GM12878 (cell line): ENCODE data around the gene CSNK1A1. TPM values are rescaled to one million over a fixed set of nuclear protein-coding genes. Genes with fewer than 3 reads are reported as not detected.
A peak's percentile ranks its signal among the peaks of the same experiment; 100 is the strongest.

Experiments used
- ATAC-seq: fragments of 200-7000 bp; cut with Tn5 transposase; 3 replicates; pipeline ENCODE4 v1.9.1; 2020; ENCODE audit warnings: mild to moderate bottlenecking, moderate library complexity
- BruUV-seq: library from RNA; stranded (reverse); fragments of 400-500 nt; replicated peaks from 2 replicates; lab custom pipeline; 2021; lab: Mats Ljungman, UMichigan
- CTCF ChIA-PET: fragments of 300-600 bp; sonication (Branson Sonifier 250); formaldehyde crosslinking; extraction: SDS; loops from one replicate; lab custom pipeline; 2021; ENCODE audit warnings: inconsistent platforms; lab: Yijun Ruan, JAX
- POLR2A ChIA-PET: fragments of 350-600 bp; formaldehyde crosslinking; extraction: SDS; loops from one replicate; lab custom pipeline; 2021; ENCODE audit warnings: inconsistent platforms; lab: Charles Lee
- RAD21 ChIA-PET: fragments of 300-600 bp; sonication (Branson Sonifier 250); formaldehyde crosslinking; loops from one replicate; lab custom pipeline; 2023; ENCODE audit warnings: antibody characterized with exemption; ENCODE audit not compliant: unreplicated experiment; lab: Charles Lee
- SMC1A ChIA-PET: fragments of 300-600 bp; sonication (Branson Sonifier 250); formaldehyde crosslinking; loops from one replicate; lab custom pipeline; 2023; ENCODE audit not compliant: unreplicated experiment, uncharacterized antibody; lab: Charles Lee
- DNase-seq: peaks from one replicate; pipeline ENCODE4 v3.0.0-alpha.2; 2011; ENCODE audit warnings: low read depth, low spot score
- FAIRE-seq: peaks from 3 replicates; lab custom pipeline; 2011; peaks lifted over from hg19 to GRCh38; lab: Jason Lieb, UNC
- H2AFZ ChIP-seq: 2 replicates; pipeline ENCODE4 v1.6.0; 2011; ENCODE audit warnings: low read depth, low read length, control low read depth; ENCODE audit not compliant: control insufficient read depth
- H3K27ac ChIP-seq: 2 replicates; pipeline ENCODE4 v1.5.1; 2011; ENCODE audit warnings: control low read depth; ENCODE audit not compliant: control insufficient read depth, insufficient read depth
- H3K27me3 ChIP-seq, 2 experiments: replicated peaks in 1 of 2; 2 replicates each; pipeline versions ENCODE4 v1.6.0 to v1.6.1; 2011; ENCODE audit warnings: low read length in 1 of 2; ENCODE audit not compliant: control insufficient read depth in 2 of 2, insufficient read depth in 2 of 2
- H3K36me3 ChIP-seq, 2 experiments: 2 replicates each; pipeline ENCODE4 v1.5.1; 2011; ENCODE audit warnings: low read length in 1 of 2; ENCODE audit not compliant: control insufficient read depth in 2 of 2, insufficient read depth in 2 of 2
- H3K4me1 ChIP-seq: 2 replicates; pipeline ENCODE4 v1.6.1; 2011; ENCODE audit warnings: mild to moderate bottlenecking, low read length, moderate library complexity, mixed read lengths; ENCODE audit not compliant: control insufficient read depth, insufficient read depth
- H3K4me2 ChIP-seq: 2 replicates; pipeline ENCODE4 v1.6.0; 2011; ENCODE audit warnings: control low read depth; ENCODE audit not compliant: control insufficient read depth, insufficient read depth
- H3K4me3 ChIP-seq: fragments of 200-600 bp; sonication (generic); 2 replicates; pipeline ENCODE4 v1.5.1; 2016
- H3K79me2 ChIP-seq: 2 replicates; pipeline ENCODE4 v1.6.0; 2011; ENCODE audit warnings: low read length; ENCODE audit not compliant: control insufficient read depth, insufficient read depth
- H3K9ac ChIP-seq: 2 replicates; pipeline ENCODE4 v1.8.0; 2011; ENCODE audit warnings: low read length, control low read depth, mixed read lengths; ENCODE audit not compliant: control insufficient read depth, insufficient read depth
- H3K9me3 ChIP-seq: replicated peaks from 3 replicates; pipeline ENCODE4 v1.5.1; 2011; ENCODE audit warnings: mild to moderate bottlenecking, low read length; ENCODE audit not compliant: control insufficient read depth, insufficient read depth
- H4K20me1 ChIP-seq: 2 replicates; pipeline ENCODE4 v1.6.0; 2011; ENCODE audit not compliant: control insufficient read depth, insufficient read depth
- ASH2L ChIP-seq: fragments of 300-600, 200-600 bp; sonication (generic); IDR thresholded peaks from 2 replicates; pipeline ENCODE4 v1.6.1; 2017; ENCODE audit warnings: low read depth, mild to moderate bottlenecking, borderline replicate concordance
- BACH1 ChIP-seq: fragments of 450-650 bp; IDR thresholded peaks from 2 replicates; pipeline ENCODE4 v1.6.1; 2017; ENCODE audit warnings: mild to moderate bottlenecking, borderline replicate concordance
- CBX3 ChIP-seq: fragments of 200-600 bp; sonication (generic); IDR thresholded peaks from 2 replicates; pipeline ENCODE4 v1.6.1; 2016; ENCODE audit warnings: low read depth, borderline replicate concordance
- CEBPB ChIP-seq, 2 experiments: fragments of 150-350 bp in 1 of 2; IDR thresholded peaks; 2 replicates each; pipeline ENCODE4 v1.6.1; 2012 to 2014; ENCODE audit warnings: low read depth in 2 of 2, low read length in 2 of 2, borderline replicate concordance in 1 of 2, inconsistent platforms in 1 of 2
- CHD1 ChIP-seq: IDR thresholded peaks from 2 replicates; pipeline ENCODE4 v1.6.1; 2012; ENCODE audit warnings: low read depth, low read length, improper control_type of control experiment
- CHD4 ChIP-seq: fragments of 200-600 bp; sonication (generic); IDR thresholded peaks from 2 replicates; pipeline ENCODE4 v1.6.1; 2016; ENCODE audit warnings: mild to moderate bottlenecking
- KDM1A ChIP-seq: fragments of 200-600 bp; sonication (generic); IDR thresholded peaks from 2 replicates; pipeline ENCODE4 v1.6.1; 2016; ENCODE audit warnings: borderline replicate concordance
- MEF2B ChIP-seq: fragments of 450-650 bp; IDR thresholded peaks from 2 replicates; pipeline ENCODE4 v1.6.1; 2018; ENCODE audit warnings: mild to moderate bottlenecking, moderate library complexity; ENCODE audit not compliant: partially characterized antibody, poor library complexity, severe bottlenecking
- MLLT1 ChIP-seq: fragments of 450-650 bp; IDR thresholded peaks from 2 replicates; pipeline ENCODE4 v1.6.1; 2016; ENCODE audit warnings: mild to moderate bottlenecking
- NKRF ChIP-seq: fragments of 450-650 bp; conservative IDR thresholded peaks from 2 replicates; pipeline ENCODE4 v1.6.1; 2017; ENCODE audit warnings: mild to moderate bottlenecking, moderate library complexity
- NR2C1 ChIP-seq: fragments of 450-650 bp; IDR thresholded peaks from 2 replicates; pipeline ENCODE4 v1.6.1; 2017; ENCODE audit warnings: antibody characterized with exemption, mild to moderate bottlenecking, moderate library complexity
- POLR2AphosphoS2 ChIP-seq: IDR thresholded peaks from 2 replicates; pipeline ENCODE4 v1.6.1; 2011; ENCODE audit warnings: low read depth, mild to moderate bottlenecking, low read length, improper control_type of control experiment, moderate library complexity
- RELA ChIP-seq: fragments of 450-650 bp; IDR thresholded peaks from 2 replicates; pipeline ENCODE4 v1.8.0; 2014; ENCODE audit warnings: borderline replicate concordance; ENCODE audit not compliant: partially characterized antibody
- SMARCA5 ChIP-seq: fragments of 450-650 bp; IDR thresholded peaks from 2 replicates; pipeline ENCODE4 v1.6.1; 2017; ENCODE audit warnings: mild to moderate bottlenecking
- SP1 ChIP-seq: IDR thresholded peaks from one replicate; pipeline ENCODE4 v1.6.1; 2011; ENCODE audit warnings: low read depth, low read length
- TCF12 ChIP-seq: IDR thresholded peaks from 2 replicates; pipeline ENCODE4 v1.6.1; 2011; ENCODE audit warnings: low read depth, mild to moderate bottlenecking, low read length
- WRNIP1 ChIP-seq: IDR thresholded peaks from 2 replicates; pipeline ENCODE4 v1.6.1; 2011; ENCODE audit warnings: low read depth, low read length, improper control_type of control experiment, borderline replicate concordance
- ZNF207 ChIP-seq: fragments of 450-650 bp; IDR thresholded peaks from 2 replicates; pipeline ENCODE4 v1.6.1; 2014; ENCODE audit warnings: antibody characterized with exemption, mild to moderate bottlenecking, borderline replicate concordance
- WGBS: methylation state at CpG from one replicate; pipeline ENCODE4 v1.1.6; 2016; ENCODE audit warnings: low lambda C conversion rate; ENCODE audit not compliant: insufficient replicate concordance, insufficient coverage; ENCODE audit errors: missing lambda C conversion rate; 5-methylcytosine and 5-hydroxymethylcytosine counted together
- in situ Hi-C: fragments of 300-500 bp; cut with MboI; formaldehyde crosslinking; loops from 9 replicates; pipeline ENCODE4 v1.14.3; 2018; ENCODE audit warnings: mixed read lengths
- intact Hi-C: fragments of 100-400 bp; cut with micrococcal nuclease; formaldehyde crosslinking; loops from one replicate; pipeline ENCODE4 v1.14.2; 2022; ENCODE audit not compliant: unreplicated experiment
- polyA plus RNA-seq, 11 experiments: library from polyadenylated mRNA; depleted of rRNA in 4 of 11; unstranded in 6 of 11; stranded (reverse) in 5 of 11; fragments of >200 nt; fragmentation: Nextera tagmentation in 4 of 11; fragmentation: Illumina TruSeq in 1 of 11; extraction: Ambion mirVana in 4 of 11; extraction: Trizol in 1 of 11; gene quantifications; 1 replicate in 1 of 11; 2 replicates in 10 of 11; pipeline versions ENCODE4 v1.2.1 to v1.2.3, GENCODE V29; 2011 to 2016; ENCODE audit warnings: inconsistent platforms in 2 of 11, missing spikeins in 2 of 11, low read depth in 1 of 11
- total RNA-seq, 4 experiments: library from RNA; depleted of rRNA in 3 of 4; stranded (reverse); fragments of >200 nt in 3 of 4; fragmentation: Illumina TruSeq in 1 of 4; extraction: Trizol in 1 of 4; gene quantifications; 2 replicates each; pipeline versions ENCODE4 v1.2.1 to v1.2.3, GENCODE V29; 2013 to 2021
- TF ChIP-seq, protein P1 (sequence below): fragments of 450-650 bp; IDR thresholded peaks from 2 replicates; pipeline ENCODE4 v1.6.1; 2017; ENCODE audit warnings: borderline replicate concordance

CSNK1A1 gene
- total and polyA plus RNA-seq, 10 of the 15 experiments (the other 5 are each of a cell fraction or from before 2014, with no cell fraction given): 53.3 to 155 (median 133) TPM

GRCh38 chr5:149550594-149551226 is 529 bp downstream of the CSNK1A1 start:
- H3K4me3 ChIP-seq: peak overlapping the region; percentile 82
- H3K27ac ChIP-seq: peak overlapping the region; percentile 100
- no TSS peak for BruUV-seq
- peak; percentile 29 for ATAC-seq
- in situ Hi-C loops (loop anchor here (5.0 kb wide), 1 partner anchor 178 kb away; no protein-coding TSS in a partner anchor), intact Hi-C loops (loop anchor here (1.0 to 2.0 kb wide), 2 partner anchors 68 to 206 kb away; partner anchors contain the start of gene GRPEL2)
- H3K9me3 ChIP-seq: no peaks in the 10 kb centered on the region
- DNase-seq: no peak
- H3K79me2 ChIP-seq: peaks cover 62% of the 10 kb centered on the region
- no peaks in the 10 kb centered on the region for H3K27me3 ChIP-seq
- H3K9ac ChIP-seq: peak overlapping the region; percentile 100
- peak overlapping the region; percentile 78 for H2AFZ ChIP-seq
- H4K20me1 ChIP-seq: no peaks in the 10 kb centered on the region
- ChIA-PET SMC1A (interaction anchor here (1.0 to 2.2 kb wide), 15 partner anchors 9 to 450 kb away, joined by 3 to 11 read pairs (median 5); partner anchors contain the start of genes HMGXB3 and TIGD6), POLR2A (interaction anchor here (0.6 to 3.5 kb wide), 15 partner anchors 11 to 291 kb away, joined by 3 to 22 read pairs (median 3); partner anchors contain the start of genes GRPEL2 and PCYOX1L), RAD21 (interaction anchor here (0.8 to 2.1 kb wide), 13 partner anchors 9 to 206 kb away, joined by 3 to 20 read pairs (median 4); partner anchors contain the start of genes GRPEL2 and IL17B), CTCF (interaction anchor here (0.6 to 5.4 kb wide), 14 partner anchors 8 to 204 kb away, joined by 3 to 39 read pairs (median 5); no protein-coding TSS in a partner anchor)
- no peaks in the 10 kb centered on the region; the same call in 1 of the 2 replicates for H3K4me1 ChIP-seq
- H3K4me2 ChIP-seq: peak overlapping the region; percentile 26
- peaks cover under 1 to 5% of the 10 kb centered on the region in 2 experiments; a peak in 2 of 4 replicates for H3K36me3 ChIP-seq
- 1% methylated on average over 40 of the region's 40 CpGs for whole genome bisulfite sequencing
- no peak for FAIRE-seq
- TF ChIP-seq MLLT1 (peak; percentile 58), ASH2L (peak; percentile 14; the same call in 1 of the 2 replicates), NR2C1 (no peak), MEF2B (no peak), POLR2AphosphoS2 (0 out of 2 replicates have a peak, but pooled peaks have one; percentile 5), WRNIP1 (peak; percentile 89; the same call in 1 of the 2 replicates), CHD4 (no peak), CBX3 (no peak), SP1 (no peak), BACH1 (no peak), NKRF (0 out of 2 replicates have a peak, but pooled peaks have one; percentile 20), CHD1 (peak; percentile 80; the same call in 1 of the 2 replicates), TCF12 (0 out of 2 replicates have a peak, but pooled peaks have one; percentile 14), KDM1A (no peak), CEBPB (IDR thresholded peaks at IDR 0.05; ENCODE audit: borderline replicate concordance in 1 of 2, low read depth in 2 of 2, low read length in 2 of 2) (no peak), ZNF207 (no peak), RELA (no peak), SMARCA5 (0 out of 2 replicates have a peak, but pooled peaks have one; percentile 33)
- TF ChIP-seq, protein P1, sequence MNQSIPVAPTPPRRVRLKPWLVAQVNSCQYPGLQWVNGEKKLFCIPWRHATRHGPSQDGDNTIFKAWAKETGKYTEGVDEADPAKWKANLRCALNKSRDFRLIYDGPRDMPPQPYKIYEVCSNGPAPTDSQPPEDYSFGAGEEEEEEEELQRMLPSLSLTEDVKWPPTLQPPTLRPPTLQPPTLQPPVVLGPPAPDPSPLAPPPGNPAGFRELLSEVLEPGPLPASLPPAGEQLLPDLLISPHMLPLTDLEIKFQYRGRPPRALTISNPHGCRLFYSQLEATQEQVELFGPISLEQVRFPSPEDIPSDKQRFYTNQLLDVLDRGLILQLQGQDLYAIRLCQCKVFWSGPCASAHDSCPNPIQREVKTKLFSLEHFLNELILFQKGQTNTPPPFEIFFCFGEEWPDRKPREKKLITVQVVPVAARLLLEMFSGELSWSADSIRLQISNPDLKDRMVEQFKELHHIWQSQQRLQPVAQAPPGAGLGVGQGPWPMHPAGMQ: no peak
